Stimulated activated CD4-positive, alpha-beta T cell treated with anti-CD3 and anti-CD28 coated beads, TNF-alpha, amount 100 ng/mL, for 48 hours (primary cell): ENCODE data around the gene MYL6B.
"Not testable (repeated sequence)": the region's sequence is repeated elsewhere in the genome, so short reads cannot be mapped to it uniquely, and the experiment has no call there.

Experiments
- DNase-seq, 3 donors: peaks; one replicate each; pipeline ENCODE4 v3.0.0-alpha.2; 2020; ENCODE audit warnings: low read depth in 3 of 3

MYL6B gene

GRCh38 chr12:56152756-56153677 is 630 bp downstream of the MYL6B start:
- DNase-seq, result no peak

- no peak for DNase-seq
Observed at GRCh38 chr12:56153678-56154065, 1.3 kb downstream of the MYL6B start.

- DNase-seq, result no peak
Observed at GRCh38 chr12:56154246-56154771, 1.9 kb downstream of the MYL6B start.

GRCh38 chr12:56154818-56155217 is 2.4 kb downstream of the MYL6B start:
- DNase-seq, result no peak

- no peak for DNase-seq
Observed at GRCh38 chr12:56155256-56155845, 3.0 kb downstream of the MYL6B start.

GRCh38 chr12:56156464-56157200 is 4.2 kb downstream of the MYL6B start:
- not testable (repeated sequence) for DNase-seq

DNA sequence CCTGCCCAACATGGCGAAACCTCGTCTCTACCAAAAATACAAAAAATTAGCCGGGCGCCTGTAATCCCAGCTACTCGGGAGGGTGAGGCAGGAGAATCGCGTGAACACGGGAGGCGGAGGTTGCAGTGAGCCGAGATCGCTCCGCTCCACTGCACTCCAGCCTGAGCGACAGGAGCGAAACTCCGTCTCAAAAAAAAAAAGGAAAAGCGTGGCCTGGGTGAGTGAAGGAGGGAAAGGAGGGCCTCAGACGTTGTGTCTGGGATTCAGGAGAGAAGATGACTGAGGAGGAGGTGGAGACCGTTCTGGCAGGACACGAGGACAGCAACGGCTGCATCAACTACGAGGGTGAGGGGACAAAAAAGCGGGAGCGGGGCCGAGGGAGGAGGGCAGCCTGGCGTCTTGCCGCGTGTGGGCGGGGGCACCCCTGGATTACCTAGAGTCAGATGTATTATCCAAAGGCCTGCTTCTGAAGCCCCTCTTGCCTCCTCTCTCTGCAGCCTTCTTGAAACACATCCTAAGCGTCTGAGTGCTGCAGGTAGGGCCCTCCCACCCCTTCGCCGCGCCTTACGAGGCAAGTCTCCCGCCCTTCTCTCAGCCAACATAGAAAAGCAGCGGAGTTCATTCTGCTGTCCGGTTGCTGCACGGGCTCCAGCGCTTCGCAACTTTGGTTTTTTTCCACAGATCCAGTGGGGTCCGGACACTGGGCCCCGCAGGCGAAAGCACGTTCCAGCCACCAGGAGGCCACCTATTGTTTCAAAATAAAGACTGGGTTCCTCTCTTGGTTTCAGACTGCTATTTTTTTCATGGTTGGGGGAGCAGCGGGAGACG is 5.0 kb downstream of the MYL6B start:
- DNase-seq, result peak; percentile 27 to 49 (median 39)

DNA sequence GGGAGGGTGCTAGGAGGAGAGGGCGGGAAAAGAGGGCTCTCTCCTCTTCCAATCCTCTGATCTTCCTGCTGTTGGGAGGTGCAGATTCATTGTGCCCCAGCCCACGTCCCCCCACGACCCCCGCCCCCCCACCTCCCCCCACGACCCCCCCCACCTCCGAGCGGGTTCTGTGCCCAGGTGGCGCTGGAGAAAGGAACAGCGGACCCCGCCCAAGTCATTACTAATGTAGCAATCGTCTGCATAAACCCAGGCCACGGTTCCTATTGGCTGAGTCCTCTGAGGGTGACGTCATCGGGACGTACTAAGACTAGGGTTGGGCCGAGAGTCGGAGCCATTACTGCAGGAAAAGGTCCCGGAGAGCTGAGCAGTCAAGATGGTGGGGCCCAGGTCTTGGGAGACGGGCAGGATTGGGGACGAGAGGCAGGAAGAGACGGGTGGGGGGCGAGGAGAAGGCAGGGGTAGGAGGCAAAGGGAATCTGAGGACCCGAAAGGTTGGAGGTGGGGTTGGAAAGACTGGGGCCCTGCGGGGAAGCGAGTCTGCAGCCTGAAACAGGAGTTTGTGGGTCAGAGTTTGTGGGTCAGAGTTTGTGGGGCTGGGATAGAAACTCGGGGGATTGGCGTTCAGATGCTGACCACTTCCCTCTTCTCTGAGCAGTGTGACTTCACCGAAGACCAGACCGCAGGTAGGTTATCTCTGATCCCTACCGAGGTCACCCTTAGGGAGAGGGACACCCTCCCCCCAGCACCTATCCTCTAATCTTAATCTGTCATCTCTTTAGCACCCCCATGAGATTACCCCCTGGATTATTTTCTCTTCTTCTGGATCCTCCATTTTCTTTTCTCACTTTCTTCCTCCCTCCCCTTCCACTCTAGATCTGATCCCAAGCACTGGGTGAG is 5.9 kb downstream of the MYL6B start, which contains the start of gene MYL6:
Gene MYL6 (plus strand): TSS at position 331 of the 897 bp plus-strand sequence. CDS start 43 bp downstream, at position 374.
- peak; percentile 87 to 95 (median 88) for DNase-seq

DNA sequence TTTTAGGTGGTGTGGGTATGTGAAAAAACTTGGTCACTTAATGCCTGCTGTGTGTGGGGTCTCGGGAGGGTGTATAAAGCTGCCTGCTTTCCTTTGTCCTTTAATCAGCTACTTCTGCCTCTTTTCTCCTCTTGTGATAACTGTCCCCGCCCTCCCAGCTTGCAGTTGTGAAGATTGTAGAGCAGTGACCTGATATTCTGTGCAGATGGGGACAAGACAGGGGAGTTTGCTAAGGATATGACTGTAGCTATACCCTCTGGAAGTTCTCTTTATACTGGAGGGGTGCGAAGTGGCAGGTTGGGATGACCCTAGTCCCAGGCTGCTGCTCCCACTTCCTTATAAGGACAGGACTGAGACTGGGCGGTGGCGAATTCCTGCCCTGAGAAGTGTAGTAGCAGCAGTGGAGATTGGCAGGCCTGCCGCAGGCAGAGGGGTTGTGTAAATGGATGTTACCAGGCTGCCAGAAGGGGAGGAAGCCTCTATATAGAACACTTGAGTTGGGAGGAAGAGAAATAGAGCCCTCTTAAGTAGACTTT is 6.6 kb downstream of the MYL6B start:
- DNase-seq, result no peak

- DNase-seq, result no peak
Observed at GRCh38 chr12:56159482-56160192, 7.2 kb downstream of the MYL6B start.

DNA sequence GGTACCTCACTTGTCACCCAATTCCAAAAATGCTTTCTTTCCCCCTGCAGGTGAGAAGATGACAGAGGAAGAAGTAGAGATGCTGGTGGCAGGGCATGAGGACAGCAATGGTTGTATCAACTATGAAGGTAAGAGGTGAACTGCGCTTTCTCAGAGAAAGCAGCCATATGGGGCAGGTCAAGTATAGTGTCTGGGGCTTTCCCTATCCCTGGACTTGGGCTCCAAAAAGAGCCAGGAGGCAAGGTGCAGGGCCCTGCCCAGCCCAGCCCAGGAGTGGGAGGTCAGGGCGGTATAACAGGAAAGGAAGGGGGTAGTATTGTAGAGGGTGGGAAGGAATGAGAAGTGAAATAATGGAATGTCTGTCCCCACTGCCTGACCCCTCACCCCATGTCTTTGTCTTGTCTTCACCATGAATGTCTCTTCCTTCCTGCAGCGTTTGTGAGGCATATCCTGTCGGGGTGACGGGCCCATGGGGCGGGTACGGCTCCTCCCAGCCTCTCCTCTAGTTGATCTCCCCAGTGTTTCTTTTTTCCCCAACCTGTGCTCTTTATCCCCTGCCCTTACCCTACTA is 7.9 kb downstream of the MYL6B start:
- peak in 2 of 3 donors; percentile 37 to 40 for DNase-seq

DNA sequence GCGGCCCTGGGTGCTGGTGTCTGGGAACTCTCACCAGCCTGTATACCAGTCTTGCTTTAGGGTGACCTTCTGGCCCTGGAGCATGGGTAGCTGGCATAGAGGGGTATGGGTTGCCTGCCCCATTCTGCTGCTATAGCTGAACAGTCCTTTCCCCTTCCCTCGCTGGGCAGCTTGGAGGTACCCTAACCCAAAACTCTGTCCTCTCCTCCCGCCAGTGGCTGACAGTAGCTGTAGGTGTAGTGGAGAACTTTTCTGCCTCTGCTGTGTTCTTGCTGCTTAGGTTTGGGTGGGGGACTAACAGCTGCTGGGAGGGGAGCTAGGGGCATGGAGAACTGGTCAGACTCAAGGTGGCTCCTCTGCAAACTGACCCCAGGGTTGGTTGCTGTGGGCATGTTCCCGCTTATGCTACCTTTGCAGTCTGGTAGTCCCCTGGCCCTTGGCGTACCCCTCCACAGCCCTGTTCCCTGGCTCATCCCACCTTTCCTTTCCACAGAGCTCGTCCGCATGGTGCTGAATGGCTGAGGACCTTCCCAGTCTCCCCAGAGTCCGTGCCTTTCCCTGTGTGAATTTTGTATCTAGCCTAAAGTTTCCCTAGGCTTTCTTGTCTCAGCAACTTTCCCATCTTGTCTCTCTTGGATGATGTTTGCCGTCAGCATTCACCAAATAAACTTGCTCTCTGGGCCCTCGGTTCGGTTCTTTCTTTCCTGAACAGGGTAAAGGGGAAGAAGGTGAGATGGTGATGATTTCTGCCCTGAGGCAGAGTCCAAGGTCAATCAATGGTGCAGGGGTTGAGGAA is 8.7 kb downstream of the MYL6B start:
- DNase-seq, result no peak

DNA sequence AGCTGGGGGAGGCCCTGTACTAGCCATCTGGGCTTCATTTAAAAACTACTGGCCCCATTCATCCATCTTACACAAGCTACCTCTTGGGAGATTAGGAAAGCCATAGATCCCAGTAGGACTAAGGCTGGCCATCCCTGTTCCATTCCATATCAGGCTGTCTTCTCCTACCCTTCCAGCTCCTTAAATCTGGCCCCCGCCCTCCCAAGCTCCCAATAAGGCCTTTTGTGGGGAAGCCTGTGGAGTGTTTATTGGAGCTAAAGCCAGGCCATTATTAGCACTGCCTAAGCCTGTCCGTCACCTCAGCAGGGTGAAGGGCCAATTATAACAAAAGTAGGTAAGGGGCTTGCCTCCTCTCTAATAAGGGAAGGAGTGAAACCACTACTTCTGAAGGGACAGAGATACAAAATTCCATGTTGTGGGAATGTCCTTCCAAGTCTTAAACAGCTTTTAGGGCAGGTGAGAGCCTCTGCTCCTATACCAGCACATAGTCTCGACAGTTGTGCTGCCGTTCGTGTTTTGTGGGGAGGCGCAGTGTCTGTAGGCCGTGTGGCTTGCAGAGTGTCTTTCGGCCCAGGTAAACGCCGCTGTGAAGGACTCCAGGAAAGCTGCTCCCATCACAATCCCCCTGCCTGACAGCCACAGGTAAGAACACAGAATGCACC is 9.4 kb downstream of the MYL6B start:
- no peak for DNase-seq

GRCh38 chr12:56162468-56163290 is 10.3 kb downstream of the MYL6B start:
- no peak for DNase-seq

- no peak for DNase-seq
Observed at GRCh38 chr12:56163533-56164344, 11.4 kb downstream of the MYL6B start.

DNA sequence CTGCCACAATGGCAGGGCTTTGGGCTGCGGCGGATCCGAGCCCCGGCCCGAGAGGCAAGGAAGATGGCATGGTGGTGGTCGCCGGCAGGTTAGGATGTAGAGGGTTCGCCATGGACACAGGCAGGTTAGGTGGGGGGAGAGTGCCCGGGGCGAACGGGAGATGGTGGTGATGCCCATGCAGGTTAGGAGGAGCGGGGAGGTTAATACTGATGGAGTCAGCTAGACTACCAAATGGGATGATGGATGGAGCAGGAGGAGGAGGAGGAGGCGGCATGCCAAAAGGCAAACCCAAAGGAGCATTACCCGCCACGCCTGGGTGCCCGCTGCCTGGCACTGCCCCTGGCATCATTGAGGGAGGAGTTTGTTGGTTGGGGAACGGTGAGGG is 11.9 kb downstream of the MYL6B start:
- DNase-seq, result no peak
